Measurements from ENCODE around the gene DNAJC5G.

DNA sequence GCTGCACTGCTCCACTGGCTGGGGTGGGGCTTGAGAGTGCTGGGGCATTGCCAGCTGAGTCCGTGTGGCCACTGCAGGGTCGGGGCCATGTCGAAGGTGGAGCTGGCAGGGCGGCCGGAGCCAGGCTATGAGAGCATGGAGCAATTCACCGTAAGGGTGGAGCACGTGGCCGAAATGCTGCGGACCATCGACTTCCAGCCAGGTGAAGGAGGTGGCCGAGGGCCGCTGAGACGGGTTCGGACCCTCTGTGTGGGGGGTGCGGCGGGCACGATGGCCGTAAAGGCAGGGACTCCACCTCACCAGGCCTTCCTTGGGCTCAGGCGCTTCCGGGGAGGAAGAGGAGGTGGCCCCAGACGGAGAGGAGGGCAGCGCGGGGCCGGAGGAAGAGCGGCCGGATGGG is 30.9 kb downstream of the DNAJC5G start:
- no peak for TF ChIP-seq POLR2AphosphoS5 (IDR thresholded peaks at IDR 0.05; ENCODE audit: low read depth, low read length)
- TF ChIP-seq POLR2A (IDR thresholded peaks at IDR 0.05; ENCODE audit: low read depth, low read length), result no peak
- TF ChIP-seq TAF1 (IDR thresholded peaks at IDR 0.05; ENCODE audit: low read depth, low read length), result no peak
- TF ChIP-seq POU2F2 (IDR thresholded peaks at IDR 0.05; ENCODE audit: low read depth, low read length), result no peak
- TF ChIP-seq SPI1 (IDR thresholded peaks at IDR 0.05; ENCODE audit: low read depth, low read length), result no peak
- TF ChIP-seq PAX5 (IDR thresholded peaks at IDR 0.05; ENCODE audit: insufficient read depth, low read length, severe bottlenecking), result no peak

All from GM12891 (cell line).